Measurements from ENCODE around the gene ATG10.

DNA sequence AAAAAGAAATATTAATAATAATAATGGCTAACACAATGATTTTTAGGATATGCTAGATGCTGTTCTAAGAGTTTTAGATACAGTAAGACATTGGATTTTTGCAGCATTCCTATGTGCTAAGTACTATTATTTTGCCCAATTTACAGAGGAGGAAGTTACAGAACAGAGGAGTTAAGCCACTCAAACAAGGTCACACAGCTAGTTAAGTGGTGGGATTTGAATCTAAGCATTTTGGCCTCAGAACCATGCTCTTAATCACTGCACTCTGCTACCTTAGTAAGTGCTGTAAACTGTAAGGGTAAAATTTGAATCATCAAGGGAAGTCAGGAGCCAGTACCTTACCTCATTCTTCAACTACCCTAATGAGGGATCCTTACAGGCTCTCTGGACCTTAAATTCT lies 280.9 kb downstream of the ATG10 start:
- TF ChIP-seq, protein P1, sequence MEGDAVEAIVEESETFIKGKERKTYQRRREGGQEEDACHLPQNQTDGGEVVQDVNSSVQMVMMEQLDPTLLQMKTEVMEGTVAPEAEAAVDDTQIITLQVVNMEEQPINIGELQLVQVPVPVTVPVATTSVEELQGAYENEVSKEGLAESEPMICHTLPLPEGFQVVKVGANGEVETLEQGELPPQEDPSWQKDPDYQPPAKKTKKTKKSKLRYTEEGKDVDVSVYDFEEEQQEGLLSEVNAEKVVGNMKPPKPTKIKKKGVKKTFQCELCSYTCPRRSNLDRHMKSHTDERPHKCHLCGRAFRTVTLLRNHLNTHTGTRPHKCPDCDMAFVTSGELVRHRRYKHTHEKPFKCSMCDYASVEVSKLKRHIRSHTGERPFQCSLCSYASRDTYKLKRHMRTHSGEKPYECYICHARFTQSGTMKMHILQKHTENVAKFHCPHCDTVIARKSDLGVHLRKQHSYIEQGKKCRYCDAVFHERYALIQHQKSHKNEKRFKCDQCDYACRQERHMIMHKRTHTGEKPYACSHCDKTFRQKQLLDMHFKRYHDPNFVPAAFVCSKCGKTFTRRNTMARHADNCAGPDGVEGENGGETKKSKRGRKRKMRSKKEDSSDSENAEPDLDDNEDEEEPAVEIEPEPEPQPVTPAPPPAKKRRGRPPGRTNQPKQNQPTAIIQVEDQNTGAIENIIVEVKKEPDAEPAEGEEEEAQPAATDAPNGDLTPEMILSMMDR (IDR thresholded peaks at IDR 0.05): no peak
- no peak for TF ChIP-seq EZH2 (IDR thresholded peaks at IDR 0.05; ENCODE audit: borderline replicate concordance, insufficient read depth, low read depth, low read length, poor library complexity, severe bottlenecking)
